Measurements from ENCODE around the gene HTRA1.

DNA sequence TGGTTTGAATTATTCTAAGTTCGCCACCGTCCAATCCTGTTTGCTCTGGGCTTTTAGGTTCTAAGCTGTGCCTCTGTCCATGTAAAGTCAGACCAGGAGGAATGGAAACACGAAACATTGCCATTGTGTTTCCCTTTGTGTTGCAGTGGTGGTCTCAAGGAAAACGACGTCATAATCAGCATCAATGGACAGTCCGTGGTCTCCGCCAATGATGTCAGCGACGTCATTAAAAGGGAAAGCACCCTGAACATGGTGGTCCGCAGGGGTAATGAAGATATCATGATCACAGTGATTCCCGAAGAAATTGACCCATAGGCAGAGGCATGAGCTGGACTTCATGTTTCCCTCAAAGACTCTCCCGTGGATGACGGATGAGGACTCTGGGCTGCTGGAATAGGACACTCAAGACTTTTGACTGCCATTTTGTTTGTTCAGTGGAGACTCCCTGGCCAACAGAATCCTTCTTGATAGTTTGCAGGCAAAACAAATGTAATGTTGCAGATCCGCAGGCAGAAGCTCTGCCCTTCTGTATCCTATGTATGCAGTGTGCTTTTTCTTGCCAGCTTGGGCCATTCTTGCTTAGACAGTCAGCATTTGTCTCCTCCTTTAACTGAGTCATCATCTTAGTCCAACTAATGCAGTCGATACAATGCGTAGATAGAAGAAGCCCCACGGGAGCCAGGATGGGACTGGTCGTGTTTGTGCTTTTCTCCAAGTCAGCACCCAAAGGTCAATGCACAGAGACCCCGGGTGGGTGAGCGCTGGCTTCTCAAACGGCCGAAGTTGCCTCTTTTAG, 52.9 kb downstream of the HTRA1 start:
- TF ChIP-seq CTCF (IDR thresholded peaks at IDR 0.05) (no peak), POLR2A (IDR thresholded peaks at IDR 0.05) (no peak)

Data from testis (tissue), 2 donors.